Keratinocyte (primary cell): ENCODE measurements around the gene LCOR. TPM values are rescaled to one million over a fixed set of nuclear protein-coding genes. Genes with fewer than 3 reads are reported as not detected.

Experiments used
- DNase-seq: peaks from one replicate; pipeline ENCODE4 v3.0.0-alpha.2; 2011; ENCODE audit warnings: low read depth, missing footprints, low spot score
- FAIRE-seq: peaks from 2 replicates; lab custom pipeline; 2011; peaks lifted over from hg19 to GRCh38; lab: Jason Lieb, UNC
- H2AFZ ChIP-seq: 2 replicates; pipeline ENCODE4 v1.6.0; 2012; ENCODE audit warnings: low read length, control low read depth, inconsistent platforms; ENCODE audit not compliant: control insufficient read depth
- H3K27ac ChIP-seq: 2 replicates; pipeline ENCODE4 v1.5.1; 2011; ENCODE audit warnings: low read length; ENCODE audit not compliant: control insufficient read depth, insufficient read depth
- H3K27me3 ChIP-seq: 3 replicates; pipeline ENCODE4 v1.6.0; 2011; ENCODE audit warnings: low read length; ENCODE audit not compliant: control insufficient read depth, insufficient read depth; ENCODE audit errors: extremely low read depth
- H3K36me3 ChIP-seq, 2 experiments: 2 replicates in 1 of 2; 3 replicates in 1 of 2; pipeline ENCODE4 v1.5.1; 2011; ENCODE audit warnings: low read length in 2 of 2, mild to moderate bottlenecking in 1 of 2; ENCODE audit not compliant: control insufficient read depth in 2 of 2, insufficient read depth in 2 of 2; ENCODE audit errors: extremely low read depth in 1 of 2
- H3K4me1 ChIP-seq: 3 replicates; pipeline ENCODE4 v1.5.1; 2011; ENCODE audit warnings: low read length; ENCODE audit not compliant: control insufficient read depth, insufficient read depth; ENCODE audit errors: extremely low read depth
- H3K4me2 ChIP-seq: 3 replicates; pipeline ENCODE4 v1.6.0; 2011; ENCODE audit warnings: low read depth, low read length; ENCODE audit not compliant: control insufficient read depth, insufficient read depth; ENCODE audit errors: extremely low read depth
- H3K4me3 ChIP-seq, 3 experiments: fragments of 200-600 bp in 1 of 3; sonication (generic) in 1 of 3; 2 replicates in 2 of 3; 3 replicates in 1 of 3; pipeline ENCODE4 v1.5.1; 2011 to 2016; ENCODE audit warnings: low read length in 3 of 3, mild to moderate bottlenecking in 3 of 3, control low read depth in 2 of 3, inconsistent platforms in 1 of 3, low read depth in 1 of 3, mixed read lengths in 1 of 3, mixed run types in 1 of 3, moderate library complexity in 1 of 3; ENCODE audit not compliant: control insufficient read depth in 2 of 3, insufficient read depth in 2 of 3; ENCODE audit errors: extremely low read depth in 1 of 3
- H3K79me2 ChIP-seq: 2 replicates; pipeline ENCODE4 v1.6.0; 2012; ENCODE audit warnings: low read length; ENCODE audit not compliant: control insufficient read depth, insufficient read depth
- H3K9ac ChIP-seq: 3 replicates; pipeline ENCODE4 v1.6.0; 2011; ENCODE audit warnings: low read length; ENCODE audit not compliant: control insufficient read depth, insufficient read depth; ENCODE audit errors: extremely low read depth
- H3K9me1 ChIP-seq: 3 replicates; pipeline ENCODE4 v1.6.0; 2011; ENCODE audit warnings: low read length; ENCODE audit not compliant: control insufficient read depth, insufficient read depth; ENCODE audit errors: extremely low read depth
- H3K9me3 ChIP-seq: 2 replicates; pipeline ENCODE4 v1.5.1; 2012; ENCODE audit warnings: low read depth, low read length; ENCODE audit not compliant: control insufficient read depth
- H4K20me1 ChIP-seq: 3 replicates; pipeline ENCODE4 v1.6.0; 2011; ENCODE audit warnings: low read length; ENCODE audit not compliant: control insufficient read depth, insufficient read depth; ENCODE audit errors: extremely low read depth
- CTCF ChIP-seq, 3 experiments: IDR thresholded peaks in 1 of 3; conservative IDR thresholded peaks in 1 of 3; optimal IDR thresholded peaks in 1 of 3; 2 replicates in 2 of 3; 3 replicates in 1 of 3; pipeline versions ENCODE3 to v1.5.1; 2011; ENCODE audit warnings: low read length in 3 of 3, mild to moderate bottlenecking in 3 of 3, moderate library complexity in 2 of 3, control low read depth in 1 of 3, inconsistent platforms in 1 of 3; ENCODE audit not compliant: insufficient read depth in 2 of 3; ENCODE audit errors: extremely low read depth in 1 of 3
- EZH2 ChIP-seq: IDR thresholded peaks from one replicate; pipeline ENCODE4 v1.6.1; 2012; ENCODE audit warnings: inconsistent platforms, mild to moderate bottlenecking, low read length, moderate library complexity
- dilution Hi-C: fragments of 300-500 bp; cut with MboI; formaldehyde crosslinking; loops from one replicate; pipeline ENCODE4 v1.7.0; 2020; ENCODE audit warnings: low sequenced_read_pairs; ENCODE audit not compliant: extremely low pct_ligation_motif_present
- polyA plus RNA-seq, 5 experiments: library from polyadenylated mRNA; depleted of rRNA in 3 of 5; stranded (reverse) in 3 of 5; stranded (forward) in 1 of 5; unstranded in 1 of 5; fragments of >200 nt; gene quantifications; 1 replicate in 1 of 5; 2 replicates in 3 of 5; 3 replicates in 1 of 5; pipeline versions ENCODE4 v1.2.1 to v1.2.3, GENCODE V29; 2011 to 2012; ENCODE audit warnings: missing spikeins in 2 of 5, low read depth in 1 of 5, low replicate concordance in 1 of 5
- small RNA-seq, 3 experiments: library from RNA; depleted of rRNA; stranded (forward); fragments of <200 nt; gene quantifications; one replicate each; pipeline ENCODE3, GENCODE V24; 2012; ENCODE audit warnings: low read depth in 3 of 3, low replicate concordance in 1 of 3; ENCODE audit not compliant: insufficient read length in 3 of 3

The LCOR gene
- polyA plus RNA-seq, 1 donor (not counting 4 experiments of a cell fraction or from before 2014, with no cell fraction given): 11.4 TPM

- Histone ChIP-seq H3K9me3 (no peaks in the 10 kb centered on the region), H3K9me1 (no peaks in the 10 kb centered on the region), H3K27ac (no peak overlapping the region), H3K36me3 (no peaks in the 10 kb centered on the region), H2AFZ (no peak overlapping the region), H3K79me2 (no peaks in the 10 kb centered on the region), H3K4me1 (no peaks in the 10 kb centered on the region), H3K4me3 (no peak overlapping the region), H4K20me1 (no peaks in the 10 kb centered on the region), H3K27me3 (peaks cover 2% of the 10 kb centered on the region), H3K9ac (no peak overlapping the region), H3K4me2 (no peak overlapping the region)
- TF ChIP-seq EZH2 (no peak), CTCF (optimal IDR thresholded peaks at IDR 0.05 in 1 of 3, IDR thresholded peaks at IDR 0.05 in 1 of 3, conservative IDR thresholded peaks at IDR 0.05 in 1 of 3; ENCODE audit: extremely low read depth in 1 of 3, insufficient read depth in 2 of 3, low read length in 3 of 3) (no peak)
- FAIRE-seq (no peak), DNase-seq (no peak)
- dilution Hi-C loops: no loop called here
Measured at GRCh38 chr10:97043563-97043855, 211.4 kb downstream of the LCOR start.

Small RNAs within 50 kb of the gene (small RNA-seq; reads per million reads assigned to genes)
- gene HMGN2P35 (0 reads per million in 3 experiments), gene MIR607 (0.07 to 1.8 (median 1.7) reads per million in 3 experiments)

Other genes starting within 250 kb of the LCOR start
- gene TM9SF3, start 245.3 kb upstream of the LCOR start, polyA plus RNA-seq: 50.7 to 90.0 TPM (median 58.4 TPM) in 3 replicates
- 0.02 to 0.09 TPM in 2 of 3 replicates, not detected in the other for gene PIK3AP1, start 111.8 kb upstream of the LCOR start, polyA plus RNA-seq